ENCODE data around the gene MAGEC3.

The MAGEC3 gene

DNA sequence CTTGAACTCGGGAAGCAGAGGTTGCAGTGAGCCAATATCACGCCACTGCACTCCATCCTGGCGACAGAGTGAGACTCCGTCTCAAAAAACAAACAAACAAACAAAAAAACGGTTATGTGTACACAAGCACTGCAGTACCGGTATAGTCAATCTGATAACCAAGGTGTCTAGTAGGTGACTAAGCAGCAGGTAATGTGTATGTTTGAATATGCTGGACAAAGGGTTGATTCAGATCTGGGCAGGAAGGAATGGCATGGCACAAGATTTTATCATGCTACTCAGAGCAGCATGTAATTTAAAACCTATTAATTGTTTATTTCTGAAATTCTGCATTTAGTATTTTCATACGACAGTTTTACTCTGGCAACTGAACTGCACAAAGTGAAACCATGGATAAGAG lies 107.3 kb downstream of the MAGEC3 start:
- no peak for DNase-seq (ENCODE audit: low spot score)

DNA sequence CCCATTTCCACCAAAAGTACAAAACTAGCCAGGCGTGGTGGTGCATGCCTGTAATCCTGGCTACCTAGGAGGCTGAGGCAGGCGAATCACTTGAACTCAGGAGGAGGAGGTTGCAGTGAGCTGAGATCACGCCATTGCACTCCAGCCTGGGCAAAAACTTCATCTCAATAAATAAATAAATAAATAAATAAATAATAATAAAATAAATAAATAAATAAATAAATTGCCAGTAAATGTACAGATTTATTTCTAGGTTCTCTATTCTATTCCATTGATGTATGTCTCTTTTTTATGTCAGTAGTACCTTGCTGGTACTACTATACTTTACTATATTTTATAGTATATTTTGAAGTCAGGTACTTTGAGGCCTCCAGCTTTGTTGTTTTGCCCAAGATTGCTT lies 109.2 kb downstream of the MAGEC3 start:
- DNase-seq (ENCODE audit: low spot score) = no peak
